Stimulated activated CD4-positive, alpha-beta T cell treated with anti-CD3 and anti-CD28 coated beads, Interleukin-2, amount 100 ng/mL, for 24 hours (primary cell): ENCODE results near the gene CNOT9.

Source experiments
- DNase-seq, 2 donors: peaks; one replicate each; pipeline ENCODE4 v3.0.0-alpha.2; 2020

CNOT9 gene

DNA sequence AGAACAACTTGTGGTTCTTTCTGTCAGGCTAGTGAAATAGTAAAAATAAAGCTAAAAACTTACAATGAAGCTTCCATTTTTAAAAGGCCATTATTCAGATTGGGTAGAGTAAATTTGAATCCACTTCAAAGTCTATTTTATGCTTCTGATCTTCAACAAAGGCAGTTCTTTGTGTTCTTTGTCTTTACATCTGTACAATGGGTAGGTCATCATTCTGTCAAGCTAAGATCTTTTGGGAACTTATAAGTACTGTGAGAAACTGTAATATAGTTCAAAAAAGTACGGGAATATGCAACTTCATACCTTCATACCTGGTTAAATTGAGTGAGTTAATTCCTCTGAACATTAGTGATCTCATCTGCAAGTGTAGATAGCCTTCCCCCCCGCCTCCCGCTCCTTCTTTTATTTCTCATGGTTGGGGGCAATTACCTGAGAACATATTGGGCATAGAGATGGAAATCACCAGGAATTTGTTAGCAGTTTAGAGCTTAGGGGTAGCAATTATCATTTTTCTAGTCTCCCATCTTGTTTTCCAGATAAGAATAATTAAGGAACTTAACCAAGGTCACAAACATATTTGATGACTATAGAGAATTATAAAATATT is 9.7 kb downstream of the CNOT9 start:
- no peak for DNase-seq

GRCh38 chr2:218582076-218582475 is 13.4 kb downstream of the CNOT9 start:
- no peak for DNase-seq

DNA sequence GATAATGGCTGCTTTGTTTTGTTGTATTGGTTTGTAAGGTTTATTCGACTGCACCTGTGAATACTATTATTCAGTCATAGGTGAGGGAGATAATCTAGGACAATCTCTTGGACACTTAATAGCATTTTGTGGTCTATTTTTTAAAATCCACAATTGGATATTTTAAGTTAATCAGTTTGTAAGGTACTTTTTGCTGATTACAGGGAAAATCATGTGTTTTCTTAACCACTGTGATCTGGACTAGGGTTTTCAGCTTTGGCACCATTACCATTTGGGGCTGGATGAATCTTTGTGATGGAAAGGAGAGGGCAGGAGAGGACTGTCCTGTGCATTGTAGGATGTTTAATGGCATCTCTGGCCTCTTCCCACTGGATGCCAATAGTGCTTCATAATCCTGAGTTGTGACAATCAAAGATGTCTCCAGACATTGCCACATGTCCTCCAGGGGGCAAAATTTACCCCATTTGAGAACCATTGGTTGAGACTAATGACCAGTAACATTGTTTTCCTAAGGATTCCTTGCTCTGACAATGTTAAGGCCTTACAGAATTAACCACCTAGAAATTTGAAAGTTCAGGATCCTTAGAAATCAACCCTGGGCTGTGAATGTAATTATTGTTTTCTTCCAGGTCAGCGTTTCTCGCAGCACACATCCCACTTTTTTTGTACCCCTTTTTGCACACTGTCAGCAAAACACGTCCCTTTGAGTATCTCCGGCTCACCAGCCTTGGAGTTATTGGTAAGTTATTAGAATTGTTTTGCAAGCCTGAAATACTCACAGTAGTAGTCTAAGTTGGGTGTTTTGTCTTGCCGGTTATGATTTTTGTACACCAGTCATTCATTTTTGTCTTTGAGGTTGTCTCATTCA is 15.6 kb downstream of the CNOT9 start:
- DNase-seq: no peak

GRCh38 chr2:218585541-218585940 is 16.9 kb downstream of the CNOT9 start:
- no peak for DNase-seq

DNA sequence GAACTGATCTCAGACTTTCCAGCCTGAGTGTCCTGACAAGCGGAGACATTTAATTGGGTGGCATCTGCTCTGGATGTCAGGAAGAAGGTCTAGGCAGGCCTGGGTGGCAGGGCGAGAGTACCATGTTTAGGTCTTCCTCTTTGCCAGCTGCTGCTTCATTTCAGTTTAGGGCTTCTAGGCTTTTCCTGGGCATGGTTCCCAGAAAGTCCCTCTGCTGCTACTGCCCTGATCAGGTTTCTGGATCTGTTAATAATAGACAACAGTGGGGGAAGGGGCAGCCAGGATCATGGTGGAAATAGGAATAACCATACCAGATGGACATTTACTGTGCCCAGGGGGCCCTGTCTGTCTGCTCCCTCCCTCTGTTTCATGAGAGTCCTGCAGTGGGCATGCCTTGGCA is 36.8 kb downstream of the CNOT9 start:
- DNase-seq: no peak

GRCh38 chr2:218607436-218608115 is 38.9 kb downstream of the CNOT9 start, which contains the start of gene PLCD4:
Gene PLCD4 (plus strand): TSS chr2:218607899. CDS start chr2:218615740, 7,841 bp downstream.
- no peak for DNase-seq

GRCh38 chr2:218615868-218616315 is 47.3 kb downstream of the CNOT9 start:
- no peak for DNase-seq

- no peak for DNase-seq
Measured at GRCh38 chr2:218618102-218618860, 49.6 kb downstream of the CNOT9 start.

DNA sequence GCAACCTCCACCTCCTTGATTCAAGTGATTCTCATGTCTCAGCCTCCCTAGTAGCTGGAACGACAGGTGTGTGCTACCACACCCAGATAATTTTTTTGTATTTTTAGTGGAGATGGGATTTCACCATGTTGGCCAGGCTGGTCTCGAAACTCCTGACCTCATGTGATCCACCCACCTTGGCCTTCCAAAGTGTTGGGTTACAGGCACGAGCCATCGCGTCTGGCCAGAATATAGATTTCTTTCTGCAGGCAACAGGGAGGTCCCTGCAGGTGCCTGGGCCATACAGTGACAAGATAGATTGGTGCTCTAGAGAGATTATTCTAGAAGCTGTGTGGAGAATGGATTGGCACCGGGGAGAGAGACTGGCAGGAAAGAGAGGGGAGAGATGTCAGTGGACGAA is 52.4 kb downstream of the CNOT9 start:
- no peak for DNase-seq

- no peak for DNase-seq
Measured at GRCh38 chr2:218622606-218623365, 54.1 kb downstream of the CNOT9 start.

DNA sequence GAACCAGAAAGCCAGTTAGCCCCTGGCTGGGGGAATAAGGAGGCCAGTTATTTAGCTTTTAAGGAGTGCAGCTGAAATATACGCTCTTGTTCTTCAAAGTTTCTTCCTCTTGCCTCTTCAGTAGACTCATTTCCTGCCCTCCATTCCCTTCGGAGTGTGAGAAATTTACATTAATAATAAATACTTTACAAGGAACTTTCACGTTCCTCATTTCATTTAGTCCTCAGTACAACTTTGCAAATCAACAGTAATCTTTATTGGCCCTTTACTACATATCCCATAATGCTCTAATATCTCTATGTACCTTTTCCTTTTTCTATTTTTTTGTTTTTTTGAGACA is 54.7 kb downstream of the CNOT9 start:
- no peak for DNase-seq

DNA sequence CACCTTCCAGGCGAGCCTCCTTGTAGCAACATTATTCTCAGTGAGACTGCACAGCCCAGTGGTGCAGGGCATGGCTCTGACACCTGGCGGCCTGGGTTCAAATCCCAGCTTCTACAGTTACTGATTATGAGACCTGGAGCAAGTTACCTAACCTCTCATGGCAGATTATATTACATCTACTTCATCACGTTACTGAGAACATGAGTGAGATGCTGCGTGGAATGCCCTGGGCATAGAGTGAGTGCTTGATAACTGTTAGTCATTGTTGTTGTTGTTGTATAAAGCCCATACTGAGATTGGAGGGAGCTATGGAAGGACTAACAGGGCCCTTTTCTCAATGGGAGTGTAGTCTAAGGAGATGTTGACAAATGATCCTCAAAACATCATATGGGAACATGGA is 57.7 kb downstream of the CNOT9 start:
- DNase-seq: no peak

GRCh38 chr2:218627939-218628338 is 59.3 kb downstream of the CNOT9 start:
- no peak for DNase-seq

GRCh38 chr2:218631837-218632236 is 63.2 kb downstream of the CNOT9 start:
- DNase-seq: no peak

DNA sequence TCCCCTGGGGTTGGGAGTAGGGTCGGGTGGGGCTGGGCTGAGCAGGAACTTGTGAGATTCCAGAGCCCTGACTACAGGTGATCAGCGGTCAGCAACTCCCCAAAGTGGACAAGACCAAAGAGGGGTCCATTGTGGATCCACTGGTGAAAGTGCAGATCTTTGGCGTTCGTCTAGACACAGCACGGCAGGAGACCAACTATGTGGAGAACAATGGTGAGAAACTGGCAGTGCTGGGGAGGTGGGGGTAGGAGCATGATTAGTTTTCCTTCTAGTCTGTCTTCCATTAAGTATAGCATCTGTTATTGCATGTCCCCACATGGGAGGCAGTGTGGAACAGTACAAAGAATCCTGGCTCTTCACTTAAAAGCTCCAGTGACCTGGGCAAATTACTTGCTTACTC is 67.1 kb downstream of the CNOT9 start:
- DNase-seq: no peak

- DNase-seq: no peak
Measured at GRCh38 chr2:218638372-218638771, 69.7 kb downstream of the CNOT9 start.

GRCh38 chr2:218642121-218642656 is 73.5 kb downstream of the CNOT9 start:
- DNase-seq: no peak

GRCh38 chr2:218642786-218643185 is 74.1 kb downstream of the CNOT9 start:
- no peak for DNase-seq

DNA sequence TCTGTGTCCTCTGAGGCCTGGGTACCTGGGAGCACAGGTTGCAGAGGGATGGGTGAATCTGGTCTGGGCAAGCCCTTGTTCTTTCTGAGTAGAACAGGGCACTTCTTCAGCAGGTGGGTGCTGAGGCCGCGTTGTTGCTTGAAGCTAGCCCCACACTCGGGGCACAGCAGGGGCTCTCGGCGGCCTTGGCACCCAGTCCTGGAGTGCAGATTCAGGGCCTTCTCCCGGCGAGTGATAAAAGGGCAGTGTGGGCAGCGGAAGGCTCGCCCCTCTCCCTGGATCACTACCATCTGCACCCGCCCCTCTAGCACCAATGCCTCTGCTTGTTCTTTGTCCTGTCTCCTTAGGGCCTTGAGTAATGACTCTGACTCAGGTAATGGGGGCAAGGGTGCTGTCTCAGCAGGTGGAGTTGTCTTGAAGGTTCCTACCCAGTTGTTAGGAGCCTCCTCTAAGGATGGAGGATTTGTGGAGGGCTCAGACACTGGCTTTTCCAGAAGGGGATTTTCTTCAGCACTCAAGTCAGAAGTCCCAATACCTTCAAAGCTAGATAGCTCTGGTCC is 75.2 kb downstream of the CNOT9 start:
- no peak for DNase-seq

DNA sequence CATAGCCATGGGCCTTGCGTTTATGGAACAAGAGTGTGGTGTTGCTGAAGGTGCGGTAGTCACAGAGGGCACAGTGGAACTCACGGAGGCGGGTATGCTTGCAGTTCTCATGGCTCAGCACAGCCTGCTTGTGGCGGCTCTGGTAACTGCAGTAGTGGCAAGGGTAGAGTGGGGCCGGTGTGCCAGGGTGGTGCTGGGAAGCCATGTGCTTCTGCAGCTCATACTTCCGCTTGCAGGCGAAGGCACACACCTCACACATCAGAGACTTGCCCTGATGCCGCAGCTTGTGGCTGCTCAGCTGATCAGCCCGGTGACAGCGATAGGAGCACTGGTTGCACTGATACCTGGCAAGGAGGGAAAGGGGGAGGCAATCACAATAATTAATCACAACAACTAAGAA is 76.1 kb downstream of the CNOT9 start:
- no peak for DNase-seq

DNA sequence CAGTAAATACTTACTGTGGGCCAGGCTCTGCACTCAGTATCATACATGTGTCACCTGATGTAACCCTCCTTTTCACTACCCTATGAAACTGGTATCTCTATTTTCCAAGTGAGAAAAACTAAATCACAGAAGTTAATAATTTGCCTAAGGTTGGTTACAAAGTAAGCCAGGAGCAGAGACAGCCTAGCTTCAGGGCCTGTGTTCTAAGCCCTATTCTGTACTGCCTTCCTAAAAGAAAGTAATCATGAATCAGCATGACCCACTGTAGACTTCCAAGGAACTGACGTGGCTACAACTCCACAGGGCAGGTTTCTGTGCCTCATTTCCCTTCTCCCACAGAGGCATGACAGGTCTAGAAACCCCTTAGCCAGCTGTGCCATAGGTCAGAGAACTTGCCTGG is 76.5 kb downstream of the CNOT9 start:
- no peak for DNase-seq
